ENCODE measurements around the gene IZUMO2. TPM values are rescaled to one million over a fixed set of nuclear protein-coding genes. Genes with fewer than 3 reads are reported as not detected.

IZUMO2 gene
- total RNA-seq, 1 donor from 2014 or later: not detected

- Histone ChIP-seq H3K4me1 (no peaks in the 10 kb centered on the region), H3K27me3 (peaks cover 7% of the 10 kb centered on the region), H3K36me3 (no peaks in the 10 kb centered on the region), H3K9me3 (no peaks in the 10 kb centered on the region), H3K4me3 (no peak overlapping the region), H3K27ac (no peak overlapping the region)
- TF ChIP-seq CTCF (IDR thresholded peaks at IDR 0.05): no peak
- ATAC-seq (no peak), DNase-seq (no peak)
- intact Hi-C loops (cut with DNase I): no loop called here
These were observed 29.6 kb upstream of the IZUMO2 start for GRCh38 chr19:50192463-50193211.

GRCh38 chr19:50191216-50191615 is 28.1 kb upstream of the IZUMO2 start:
- Histone ChIP-seq H3K27me3 (peaks cover 7% of the 10 kb centered on the region), H3K27ac (no peak overlapping the region), H3K36me3 (no peaks in the 10 kb centered on the region), H3K4me3 (no peak overlapping the region), H3K4me1 (no peaks in the 10 kb centered on the region), H3K9me3 (no peaks in the 10 kb centered on the region)
- intact Hi-C loops (cut with DNase I): no loop called here
- no peak for TF ChIP-seq CTCF (IDR thresholded peaks at IDR 0.05)
- no peak for DNase-seq
- ATAC-seq: no peak

- H3K27ac ChIP-seq: no peak overlapping the region
- DNase-seq: no peak
These were observed 27.4 kb upstream of the IZUMO2 start for GRCh38 chr19:50190439-50190891.

GRCh38 chr19:50189331-50189730 is 26.2 kb upstream of the IZUMO2 start:
- H3K4me1 ChIP-seq: no peaks in the 10 kb centered on the region
- no peak overlapping the region for H3K27ac ChIP-seq
- no peaks in the 10 kb centered on the region for H3K9me3 ChIP-seq
- no peak for TF ChIP-seq CTCF (IDR thresholded peaks at IDR 0.05)
- no peak overlapping the region for H3K4me3 ChIP-seq
- intact Hi-C loops (cut with DNase I): no loop called here
- no peaks in the 10 kb centered on the region for H3K27me3 ChIP-seq
- H3K36me3 ChIP-seq: no peaks in the 10 kb centered on the region
- DNase-seq (no peak), ATAC-seq (no peak)

More at GRCh38 chr19:50190439-50190891, 27.4 kb upstream of the IZUMO2 start:
- intact Hi-C loops (cut with DNase I): no loop called here
- H3K36me3 ChIP-seq: no peaks in the 10 kb centered on the region
- ATAC-seq: no peak
- peaks cover 6% of the 10 kb centered on the region for H3K27me3 ChIP-seq
- H3K4me1 ChIP-seq: no peaks in the 10 kb centered on the region
- TF ChIP-seq CTCF (IDR thresholded peaks at IDR 0.05): no peak
- no peaks in the 10 kb centered on the region for H3K9me3 ChIP-seq
- no peak overlapping the region for H3K4me3 ChIP-seq

- Histone ChIP-seq H3K27ac (no peak overlapping the region), H3K9me3 (no peaks in the 10 kb centered on the region), H3K4me3 (no peak overlapping the region), H3K4me1 (no peaks in the 10 kb centered on the region), H3K36me3 (no peaks in the 10 kb centered on the region), H3K27me3 (no peaks in the 10 kb centered on the region)
- DNase-seq (no peak), ATAC-seq (no peak)
- intact Hi-C loops (cut with DNase I): no loop called here
- TF ChIP-seq CTCF (IDR thresholded peaks at IDR 0.05): no peak
These were observed 24.9 kb upstream of the IZUMO2 start for GRCh38 chr19:50187937-50188336.
